HG02885 (cell line): ENCODE data around the gene FAM89A.
"Not testable (repeated sequence)": the region's sequence is repeated elsewhere in the genome, so short reads cannot be mapped to it uniquely, and the experiment has no call there.

Experiments
- ATAC-seq: cut with Tn5 transposase; IDR thresholded peaks from one replicate; pipeline ENCODE4 v1.9.1; 2021; ENCODE audit warnings: mild to moderate bottlenecking; ENCODE audit not compliant: unreplicated experiment, poor library complexity

The FAM89A gene

DNA sequence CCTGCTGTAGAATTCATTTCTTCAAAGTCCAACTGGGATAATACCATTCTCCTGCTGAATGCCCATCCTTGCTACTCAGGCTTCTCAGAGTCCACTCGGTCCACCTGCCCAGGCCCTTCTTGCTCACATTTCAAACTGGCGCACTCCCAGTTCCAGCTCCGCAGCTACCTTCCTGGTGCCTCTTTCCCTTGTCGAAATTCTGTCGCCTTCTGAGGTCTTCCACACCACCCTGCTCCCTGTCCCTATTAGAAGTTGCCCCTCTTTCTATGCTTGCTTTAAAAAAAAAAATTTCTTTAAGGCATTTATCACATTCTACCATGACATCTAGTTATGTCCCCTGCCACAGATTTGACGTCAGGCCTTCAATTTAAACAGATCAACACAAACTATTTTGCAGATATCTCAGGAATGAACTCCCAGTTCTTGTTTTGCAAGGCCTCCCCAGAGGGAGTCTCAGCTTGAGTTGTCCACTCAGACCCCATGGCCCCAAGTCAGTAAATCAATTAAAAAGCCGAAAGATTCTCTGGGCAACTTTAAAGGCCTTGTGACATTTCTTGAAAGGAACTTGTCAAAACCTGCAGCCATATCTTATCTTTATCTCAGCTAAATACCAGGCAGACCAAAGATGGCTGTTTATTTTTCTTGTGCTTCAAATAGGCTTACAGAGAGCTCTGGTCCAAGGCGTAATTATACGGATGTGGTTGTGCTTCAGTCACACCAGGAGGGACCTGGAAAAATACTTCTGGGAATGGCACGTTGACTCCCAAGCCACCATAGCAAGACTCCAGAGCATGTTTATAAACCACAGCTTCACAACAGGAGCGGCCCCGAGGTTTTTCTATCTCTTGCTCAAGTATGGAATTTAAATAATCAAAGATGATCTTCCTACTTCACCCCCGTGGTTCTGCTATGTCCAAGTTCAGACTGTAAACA is 2.2 kb downstream of the FAM89A start:
- ATAC-seq: no peak

DNA sequence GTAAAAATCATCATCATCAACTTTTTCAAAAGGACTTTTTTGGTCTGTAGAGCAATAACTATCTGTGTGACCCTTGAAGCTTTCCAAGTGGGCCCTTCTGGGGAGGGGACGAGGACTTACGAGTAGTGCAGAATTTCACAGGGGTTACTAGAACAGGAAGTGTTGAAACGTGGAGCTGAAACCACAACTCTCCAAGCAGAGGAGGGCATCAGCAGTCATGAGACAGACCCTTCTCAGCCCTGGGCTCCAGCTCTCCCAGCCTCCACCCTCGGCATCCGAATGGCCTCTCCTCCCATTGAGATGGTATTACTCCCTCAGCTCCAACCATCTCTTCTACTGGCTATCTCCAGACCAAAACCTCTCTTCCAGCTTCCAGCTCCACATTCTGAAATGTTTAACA is 3.6 kb downstream of the FAM89A start:
- ATAC-seq: no peak

DNA sequence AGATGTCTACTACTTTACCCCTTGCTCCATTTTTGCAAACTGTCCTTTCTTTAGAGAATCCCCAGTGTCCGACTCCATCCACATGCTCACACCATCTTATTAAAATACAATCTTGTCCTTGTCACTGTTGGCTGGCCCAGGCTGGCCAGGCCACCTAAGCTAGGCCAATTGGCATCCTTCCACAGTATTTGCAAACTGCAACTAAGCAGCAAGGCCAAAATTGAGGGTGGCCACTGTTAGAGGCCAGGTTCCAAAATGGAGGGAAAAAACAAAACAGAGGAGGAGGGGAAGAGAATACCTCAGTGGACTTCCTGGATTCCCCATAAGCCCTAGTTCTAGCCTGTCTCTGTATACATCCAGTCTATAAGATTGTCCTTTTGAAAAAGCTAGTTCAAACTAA is 4.3 kb downstream of the FAM89A start:
- no peak for ATAC-seq

DNA sequence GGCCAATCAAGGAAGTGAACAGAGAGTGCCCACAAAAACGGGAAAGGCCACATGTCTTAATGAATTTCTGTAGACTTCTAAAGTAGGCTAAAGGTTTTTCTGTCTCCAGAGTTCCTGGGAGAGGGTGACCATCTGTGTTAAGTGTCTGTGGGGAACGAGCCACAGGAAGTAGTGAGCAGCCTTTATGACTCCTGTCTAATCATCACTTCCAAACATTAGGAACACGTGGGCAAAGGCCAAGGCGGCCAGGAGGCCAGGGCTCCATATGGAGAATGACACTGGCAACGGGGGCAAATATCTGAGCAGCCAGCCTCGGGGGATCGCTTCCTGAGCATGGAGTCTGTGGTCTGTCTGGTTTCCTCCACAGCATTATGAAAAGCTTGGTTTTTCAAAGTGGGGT is 7.1 kb downstream of the FAM89A start:
- no peak for ATAC-seq

DNA sequence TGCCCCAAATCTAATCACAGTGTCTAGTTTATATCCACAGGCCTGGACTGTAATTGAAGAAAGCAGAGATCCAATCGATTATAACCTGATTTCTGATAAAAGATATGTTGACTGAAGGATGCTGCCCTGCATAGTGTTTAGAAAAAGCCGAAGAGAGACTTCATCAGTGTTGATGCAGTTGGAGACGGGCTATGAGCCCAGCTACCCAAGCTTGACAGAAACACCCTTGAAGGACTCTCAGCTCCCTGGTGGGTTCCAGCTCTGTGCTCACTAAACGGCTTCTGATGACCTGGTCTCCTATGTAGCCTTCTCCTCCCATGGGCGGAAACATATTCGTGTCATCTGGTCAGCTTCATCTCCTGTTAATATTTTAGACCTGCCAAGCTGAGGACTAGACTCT is 10.2 kb downstream of the FAM89A start:
- no peak for ATAC-seq

DNA sequence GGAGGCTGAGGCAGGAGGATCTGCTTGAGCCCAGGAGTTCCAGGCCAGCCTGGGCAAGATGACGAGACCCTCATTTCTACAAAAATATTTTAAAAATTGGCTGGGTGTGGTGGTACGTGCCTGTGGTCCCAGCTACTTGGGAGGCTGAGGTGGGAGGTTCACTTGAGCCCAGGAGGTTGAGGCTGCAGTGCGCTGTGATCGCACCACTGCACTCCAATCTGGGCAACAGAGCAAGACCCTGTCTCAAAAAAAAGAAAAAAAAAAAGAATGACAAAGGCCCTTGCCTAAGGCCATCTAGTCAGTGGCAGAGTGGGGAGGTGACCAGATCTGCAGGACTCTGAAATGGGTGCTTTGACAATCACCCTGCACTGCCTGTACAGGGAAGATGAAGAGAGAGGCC is 10.8 kb downstream of the FAM89A start:
- not testable (repeated sequence) for ATAC-seq

DNA sequence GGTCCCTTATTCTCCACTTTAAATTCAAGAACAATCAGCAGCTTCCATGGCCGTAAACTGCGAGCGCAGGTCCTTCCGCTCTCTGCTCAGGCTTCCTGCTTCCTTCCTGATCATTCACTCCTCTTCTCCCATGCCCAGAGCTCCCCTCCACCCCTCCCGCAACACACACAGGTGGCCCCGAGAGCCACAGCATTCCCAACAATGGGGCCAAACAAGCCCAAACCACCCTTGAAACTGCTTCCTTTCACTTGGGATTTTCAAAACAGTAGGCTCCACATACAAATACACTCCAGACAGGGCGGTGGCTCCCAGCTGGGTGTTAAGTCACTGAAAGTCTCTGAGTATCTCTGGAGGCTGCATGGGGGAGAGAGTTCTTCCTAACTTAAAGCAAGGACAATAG is 11.4 kb downstream of the FAM89A start:
- no peak for ATAC-seq

DNA sequence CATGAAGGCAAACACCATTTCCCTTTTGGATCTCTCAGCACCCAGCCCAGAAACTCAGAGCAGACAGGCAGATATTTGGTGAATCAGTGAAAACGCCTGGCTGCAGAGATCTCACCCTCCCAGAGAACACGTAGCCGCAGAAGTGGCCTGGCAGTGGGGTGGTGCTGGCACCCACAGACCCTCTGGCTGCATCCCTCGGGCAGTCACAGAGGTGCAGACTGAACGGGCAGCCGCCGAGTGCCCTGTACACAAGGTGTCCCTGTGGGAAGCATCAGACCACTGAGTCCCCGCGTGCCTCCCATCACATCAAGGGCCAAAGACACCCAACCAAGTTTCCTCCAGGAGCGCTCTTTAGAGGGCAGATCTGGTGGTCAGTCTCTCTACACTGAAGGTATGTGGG is 12.1 kb downstream of the FAM89A start:
- no peak for ATAC-seq

DNA sequence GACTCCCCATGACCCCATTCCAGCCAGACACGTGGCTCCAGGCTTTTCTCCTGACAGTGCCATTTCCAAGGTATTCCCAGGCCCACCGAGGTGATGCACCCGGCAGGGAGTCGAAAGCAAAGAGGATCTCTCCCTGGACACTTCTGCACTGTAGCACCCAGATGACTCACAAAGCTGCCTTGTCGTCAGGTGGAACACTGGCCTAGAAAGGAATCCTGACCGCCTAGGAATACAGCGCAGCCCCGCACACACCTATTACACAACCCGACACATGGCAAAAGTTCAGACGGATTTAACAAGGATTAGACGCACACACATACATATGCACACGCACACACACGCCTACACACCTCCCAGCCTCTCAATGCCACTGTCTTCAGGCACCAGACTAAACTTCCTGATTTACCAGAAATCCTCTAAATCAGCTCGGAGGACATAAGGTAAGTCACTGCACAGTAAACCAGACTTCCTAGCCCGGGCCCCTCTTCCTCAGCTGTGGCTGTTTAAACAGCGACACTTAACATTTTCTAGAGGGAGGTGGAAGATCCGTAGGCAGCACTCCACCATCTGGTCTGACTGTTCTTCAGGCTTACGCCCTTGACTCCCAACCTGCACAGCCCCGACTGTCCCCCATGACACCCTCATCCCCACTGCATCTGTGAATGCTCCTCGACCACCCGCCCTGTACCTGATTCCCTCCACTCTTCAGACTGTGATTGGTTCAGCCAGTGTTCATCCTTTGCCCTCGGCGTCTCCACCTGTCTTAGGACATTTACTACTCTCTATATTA is 12.7 kb downstream of the FAM89A start:
- no peak for ATAC-seq

DNA sequence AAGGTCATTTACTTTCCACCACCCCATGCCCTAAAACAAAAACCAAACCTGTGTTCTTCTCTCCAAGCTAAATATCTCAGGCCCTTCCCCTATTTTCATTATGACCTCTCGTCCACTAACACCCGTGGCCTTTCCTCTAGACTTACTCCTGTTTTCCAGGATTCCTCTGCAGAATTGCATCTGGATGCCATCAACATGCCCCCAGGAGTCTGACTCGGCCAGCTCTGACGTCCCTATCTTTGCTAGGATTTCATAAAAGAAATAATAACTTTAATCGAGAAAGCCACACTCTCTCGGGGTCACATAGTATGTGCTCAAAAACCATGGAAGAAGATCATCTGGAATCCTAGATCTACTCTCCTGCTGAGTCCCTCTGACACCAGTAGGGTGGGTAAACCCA is 13.5 kb downstream of the FAM89A start:
- no peak for ATAC-seq

DNA sequence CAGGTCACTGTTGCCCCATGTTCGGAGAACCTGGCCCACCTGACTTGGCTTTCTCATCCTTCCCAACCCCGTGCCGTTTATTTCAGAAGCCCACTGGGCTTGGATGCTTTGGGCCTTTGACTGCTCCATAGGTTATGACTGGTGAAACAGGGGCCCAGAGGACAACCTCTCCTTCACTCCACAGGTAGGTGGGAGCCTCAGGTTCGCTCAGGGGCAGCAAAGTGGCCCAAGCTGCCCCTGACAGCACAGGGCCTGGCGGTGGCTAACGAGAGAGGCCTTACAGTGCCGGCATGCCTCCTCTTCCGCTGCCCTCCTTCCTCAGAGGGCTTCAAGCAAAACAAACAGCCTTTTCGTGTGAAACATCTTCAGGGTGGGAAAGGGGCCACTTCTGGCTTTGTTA is 16.9 kb downstream of the FAM89A start:
- no peak for ATAC-seq

DNA sequence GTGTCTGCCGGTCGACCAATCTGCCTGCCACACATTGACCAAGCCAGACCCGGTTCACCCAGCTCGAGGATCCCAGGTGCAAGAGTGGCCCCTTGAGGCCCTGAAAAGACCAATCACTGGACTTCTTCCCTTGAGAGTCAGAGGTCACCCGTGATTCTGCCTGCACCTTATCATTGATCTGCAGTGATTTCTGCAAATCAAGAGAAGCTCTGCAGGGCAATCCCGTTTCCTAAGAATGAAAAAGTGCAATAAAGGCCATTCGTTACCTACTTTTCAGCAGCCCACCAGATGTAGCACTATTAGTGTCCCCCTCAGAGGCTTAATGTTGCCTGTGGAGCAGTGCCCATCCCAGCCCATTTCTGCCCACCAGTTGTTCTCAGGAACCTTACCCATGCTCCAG is 17.5 kb downstream of the FAM89A start:
- not testable (repeated sequence) for ATAC-seq

DNA sequence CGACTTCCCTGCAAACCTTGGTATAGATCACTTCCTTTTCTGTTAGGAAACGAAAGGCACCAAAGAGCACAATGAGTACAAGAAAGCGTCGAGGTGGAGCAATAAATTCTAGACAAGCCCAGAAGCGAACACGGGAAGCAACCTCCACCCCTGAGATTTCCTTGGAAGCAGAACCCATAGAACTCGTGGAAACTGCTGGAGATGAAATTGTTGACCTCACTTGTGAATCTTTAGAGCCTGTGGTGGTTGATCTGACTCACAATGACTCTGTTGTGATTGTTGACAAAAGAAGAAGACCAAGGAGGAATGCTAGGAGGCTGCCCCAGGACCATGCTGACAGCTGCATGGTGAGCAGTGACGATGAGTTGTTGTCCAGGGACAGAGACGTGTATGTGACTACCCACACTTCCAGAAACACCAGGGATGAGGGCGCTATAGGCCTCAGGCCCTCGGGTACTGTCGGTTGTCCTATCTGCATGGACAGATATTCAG is 18.5 kb downstream of the FAM89A start:
- no peak for ATAC-seq

DNA sequence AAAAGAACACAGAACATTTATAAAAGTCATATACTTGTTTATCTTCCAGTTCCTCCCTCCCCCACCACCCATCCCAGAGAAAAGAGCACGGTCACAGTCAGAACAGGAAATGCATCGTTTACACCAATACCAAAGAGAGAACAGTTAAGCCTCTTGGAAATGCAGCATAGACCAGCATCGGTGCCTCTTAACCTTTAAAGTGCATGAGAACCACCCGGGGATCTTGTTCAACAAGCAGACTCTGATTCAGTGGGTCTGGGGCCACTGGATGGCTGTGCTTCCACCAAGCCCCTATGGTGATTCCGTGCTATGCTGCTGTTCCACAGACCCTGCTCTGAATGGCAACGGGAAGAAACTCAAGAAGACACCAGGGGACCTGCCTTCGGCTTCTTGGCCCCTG is 19.2 kb downstream of the FAM89A start:
- no peak for ATAC-seq

DNA sequence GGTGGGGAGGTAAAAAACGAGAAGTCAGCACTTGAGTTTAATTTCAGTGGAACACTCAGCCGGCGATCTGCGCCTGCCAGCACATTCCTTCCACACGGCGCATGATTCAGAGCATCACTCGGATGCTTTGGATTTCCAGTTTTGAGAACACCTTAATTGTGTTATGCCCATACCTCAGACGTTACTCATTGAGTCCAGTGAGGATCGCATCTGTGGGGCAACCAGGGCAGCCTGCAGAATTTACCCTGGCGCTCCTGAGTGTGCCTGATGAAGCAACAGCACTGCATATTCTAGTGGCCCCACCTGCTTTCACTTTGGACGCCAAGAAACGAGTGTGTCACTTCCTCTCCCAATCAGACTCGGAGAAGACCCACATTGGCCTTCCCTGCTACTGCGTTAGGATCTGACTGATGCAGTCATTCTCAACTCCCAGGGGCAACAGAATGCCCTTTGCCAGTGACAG is 19.9 kb downstream of the FAM89A start:
- no peak for ATAC-seq

DNA sequence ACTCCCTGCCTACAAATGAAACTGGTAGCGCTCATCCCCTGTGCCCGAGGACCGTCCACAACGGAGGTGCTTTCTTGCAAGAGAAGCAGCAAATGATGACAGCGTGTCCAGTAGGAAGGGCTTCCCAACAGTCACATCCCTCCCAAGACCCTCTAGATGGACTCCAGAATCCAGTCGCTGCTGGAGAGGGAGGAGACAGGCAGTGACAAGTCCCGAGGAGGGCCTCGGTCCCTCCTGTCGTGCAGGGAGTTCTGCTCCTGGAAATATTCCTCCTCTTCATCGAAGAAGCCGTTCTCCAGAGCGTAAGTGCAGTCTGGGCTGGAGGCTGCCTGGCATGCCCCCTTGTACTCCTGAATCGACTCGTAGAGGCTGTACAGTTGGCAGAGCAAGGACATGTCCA is 20.3 kb downstream of the FAM89A start:
- no peak for ATAC-seq

DNA sequence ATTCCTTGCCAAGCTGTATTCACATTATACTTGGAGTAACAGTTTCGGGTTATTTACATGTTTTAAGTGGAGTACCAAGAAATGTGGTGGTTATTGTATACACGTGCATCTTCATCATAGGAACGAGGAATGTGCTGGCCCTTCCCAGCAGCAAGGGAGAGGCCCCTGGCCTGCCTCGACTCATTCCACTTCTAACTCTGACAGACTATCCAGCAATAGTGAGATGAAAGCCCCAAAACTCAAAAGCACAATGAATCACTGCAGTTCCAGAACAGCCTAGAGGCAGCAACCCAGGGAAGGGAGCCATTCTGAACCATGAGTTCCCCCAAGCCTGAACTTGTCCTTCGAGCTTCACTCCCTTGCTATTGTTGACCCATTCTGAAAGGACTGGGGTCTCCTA is 23.1 kb downstream of the FAM89A start:
- ATAC-seq: no peak

DNA sequence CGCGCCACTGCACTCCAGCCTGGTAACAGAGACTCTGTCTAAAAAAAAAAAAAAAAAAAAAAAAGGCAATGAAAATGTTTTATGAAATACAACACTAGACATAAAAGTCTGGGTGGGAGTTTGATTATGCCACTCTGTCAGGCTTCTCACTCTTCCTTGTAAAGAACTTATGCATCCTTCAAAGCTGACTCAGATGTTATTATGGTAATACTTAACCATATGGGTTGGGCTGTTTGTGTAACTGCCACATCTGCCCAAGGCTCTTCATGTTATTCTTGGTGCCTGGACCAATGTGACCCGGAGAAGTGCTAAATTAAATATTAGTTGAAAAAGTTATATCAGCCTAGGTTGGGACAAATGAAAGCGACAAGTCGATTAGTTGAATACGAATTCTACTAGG is 23.8 kb downstream of the FAM89A start:
- ATAC-seq: no peak

DNA sequence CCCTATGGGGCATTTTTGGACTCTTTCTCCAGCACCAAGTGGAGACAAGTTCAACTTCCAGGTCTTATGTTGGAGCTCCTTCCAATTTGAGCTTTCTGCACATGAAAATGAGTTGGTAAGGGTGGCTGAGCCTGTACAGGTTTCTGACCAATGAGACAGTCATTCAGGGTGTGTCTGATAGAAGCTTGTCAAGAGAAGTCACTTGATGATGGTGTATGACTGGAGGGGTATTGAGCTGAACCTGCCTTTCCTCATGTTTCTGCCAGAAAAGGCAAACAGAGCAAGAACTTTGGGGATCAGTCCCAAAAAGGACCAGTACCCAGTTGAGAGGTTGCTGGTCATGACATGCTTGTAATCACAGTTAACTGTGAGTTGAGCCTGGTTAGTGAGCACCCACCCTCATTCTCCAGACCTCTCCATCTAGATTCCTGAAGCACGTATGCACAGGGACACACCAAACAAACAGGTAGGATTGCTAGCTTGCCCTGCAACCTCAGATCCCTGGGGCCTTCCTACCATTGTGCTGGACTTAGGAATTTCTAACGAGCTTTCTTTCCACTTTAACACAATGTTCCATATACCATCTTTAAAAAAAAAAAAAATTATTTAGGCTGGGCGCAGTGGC is 26.6 kb downstream of the FAM89A start:
- no peak for ATAC-seq

DNA sequence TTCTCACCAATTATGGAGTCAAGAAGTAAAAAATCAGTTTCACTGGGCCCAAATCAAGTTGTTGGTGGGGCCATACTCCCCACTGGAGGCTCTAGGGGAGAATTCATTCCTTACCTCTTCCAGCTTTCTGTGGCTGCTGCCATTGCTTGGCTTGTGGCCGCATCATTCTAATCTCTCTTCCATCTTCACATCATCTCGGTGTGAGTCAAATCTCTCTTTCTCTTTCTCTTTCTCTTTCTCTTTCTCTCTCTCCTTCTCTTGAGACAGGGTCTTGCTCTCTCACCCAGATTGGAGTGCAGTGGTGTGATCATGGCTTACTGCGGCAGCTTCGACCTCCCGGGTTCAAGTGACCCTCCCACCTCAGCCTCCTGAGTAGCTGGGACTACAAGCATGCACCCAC is 28.1 kb downstream of the FAM89A start:
- ATAC-seq: no peak

DNA sequence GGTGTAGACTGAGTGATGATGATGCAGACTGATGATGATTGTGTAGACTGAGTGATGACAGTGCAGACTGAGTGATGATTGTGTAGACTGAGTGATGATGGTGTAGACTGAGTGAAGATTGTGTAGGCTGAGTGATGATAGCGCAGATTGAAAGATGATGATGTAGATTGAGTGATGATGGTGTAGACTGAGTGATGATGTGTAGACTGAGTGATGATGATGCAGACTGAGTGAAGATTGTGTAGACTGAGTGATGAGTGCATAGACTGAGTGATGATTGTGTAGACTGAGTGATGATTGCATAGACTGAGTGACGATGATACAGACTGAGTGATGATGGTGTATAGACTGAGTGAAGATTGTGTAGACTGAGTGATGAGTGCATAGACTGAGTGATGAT is 28.7 kb downstream of the FAM89A start:
- no peak for ATAC-seq
